RCC 7860 (cell line): ENCODE results near the gene CEMIP.
A peak's percentile ranks its signal among the peaks of the same experiment; 100 is the strongest.

ENCODE experiments used
- DNase-seq: peaks from one replicate; pipeline ENCODE4 v3.0.0-alpha.2; 2015; ENCODE audit warnings: low spot score
- FAIRE-seq: peaks from 2 replicates; lab custom pipeline; 2012; peaks lifted over from hg19 to GRCh38; lab: Jason Lieb, UNC

Gene CEMIP

DNA sequence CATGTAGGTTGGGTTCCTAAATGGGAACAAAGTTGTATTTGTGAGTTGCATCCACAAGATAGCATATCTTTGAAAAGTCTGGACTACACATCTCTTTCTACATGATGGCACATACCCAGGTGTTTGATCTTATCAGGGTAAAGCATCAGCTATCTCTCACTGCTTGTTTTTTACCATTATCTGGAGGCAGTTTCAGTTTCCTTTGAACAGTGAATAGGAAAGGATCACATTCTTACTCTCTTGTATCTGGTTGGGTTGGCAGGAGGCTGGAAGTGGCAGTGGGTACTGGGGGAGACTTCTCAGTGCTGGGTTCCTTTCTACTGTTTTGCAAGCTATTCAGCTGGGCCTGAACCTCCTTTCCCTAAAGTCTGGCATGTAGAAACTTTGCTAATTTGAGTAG, 4.1 kb downstream of the CEMIP start:
- DNase-seq (no peak), FAIRE-seq (no peak)

DNA sequence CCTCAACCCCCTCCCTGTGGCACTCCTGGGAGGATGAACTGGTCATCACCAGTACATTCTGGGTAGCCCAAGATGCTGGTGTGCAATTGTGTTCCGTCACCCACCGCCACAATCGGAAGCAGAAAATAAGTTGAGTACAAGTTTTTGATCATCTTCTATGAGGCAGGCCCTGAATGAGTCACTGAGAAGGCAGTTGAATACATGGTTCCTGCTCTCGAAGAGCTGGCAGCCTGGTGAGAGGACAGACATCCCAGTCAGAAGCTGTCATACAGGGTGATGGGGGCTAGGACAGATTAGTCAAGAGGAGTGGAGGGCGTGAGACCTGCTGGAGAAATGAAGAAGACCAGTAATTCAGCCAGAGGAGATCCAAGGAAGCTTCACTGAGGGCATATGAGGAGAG, 6.2 kb downstream of the CEMIP start:
- no peak for FAIRE-seq
- DNase-seq = no peak

DNA sequence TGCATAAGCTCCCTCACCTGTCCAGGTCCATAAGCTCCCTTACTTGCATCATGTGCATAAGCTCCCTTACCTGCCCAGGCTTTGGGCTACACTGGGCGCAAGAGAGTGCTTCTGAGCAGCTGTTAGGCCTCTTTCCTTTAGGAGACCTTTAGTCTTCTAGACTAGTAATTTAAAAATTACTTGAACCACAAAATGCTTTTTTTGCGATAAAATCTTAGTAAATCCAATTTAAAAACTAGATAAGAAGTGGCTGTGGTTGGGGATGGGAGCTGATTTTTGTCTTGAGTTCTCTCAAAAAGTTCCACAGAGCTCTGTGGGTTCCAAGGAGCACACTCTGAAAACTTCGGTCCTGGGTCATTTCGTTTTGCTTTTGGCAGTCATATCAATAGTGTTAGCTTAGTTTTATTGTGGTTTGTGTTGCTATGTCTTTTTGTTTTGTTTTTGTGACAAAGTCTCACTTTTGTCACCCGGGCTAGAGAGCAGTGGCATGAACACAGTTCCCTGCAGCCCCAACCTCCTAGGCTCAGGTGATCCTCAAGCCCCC, 6.7 kb downstream of the CEMIP start:
- FAIRE-seq = no peak
- DNase-seq = no peak

DNA sequence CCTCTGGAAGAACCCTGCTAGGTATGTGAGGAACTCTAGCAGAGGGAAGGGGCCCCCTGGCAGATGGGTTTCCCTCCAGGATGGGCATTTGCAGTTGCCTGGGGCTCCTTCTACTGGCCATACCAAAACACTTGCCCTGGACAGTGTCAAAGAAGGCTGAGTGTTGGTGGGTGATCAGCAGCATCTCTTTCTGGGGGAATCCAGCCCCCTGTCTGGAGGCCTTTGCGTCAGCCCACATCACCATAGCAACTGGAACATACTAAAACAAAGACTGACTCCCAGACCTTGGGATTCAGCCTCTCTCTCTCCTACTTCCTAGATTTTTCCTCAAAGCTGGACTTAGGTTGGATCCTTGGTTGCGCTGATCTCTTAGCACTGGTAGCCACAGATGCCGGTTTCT, 8.1 kb downstream of the CEMIP start:
- no peak for DNase-seq
- no peak for FAIRE-seq

DNA sequence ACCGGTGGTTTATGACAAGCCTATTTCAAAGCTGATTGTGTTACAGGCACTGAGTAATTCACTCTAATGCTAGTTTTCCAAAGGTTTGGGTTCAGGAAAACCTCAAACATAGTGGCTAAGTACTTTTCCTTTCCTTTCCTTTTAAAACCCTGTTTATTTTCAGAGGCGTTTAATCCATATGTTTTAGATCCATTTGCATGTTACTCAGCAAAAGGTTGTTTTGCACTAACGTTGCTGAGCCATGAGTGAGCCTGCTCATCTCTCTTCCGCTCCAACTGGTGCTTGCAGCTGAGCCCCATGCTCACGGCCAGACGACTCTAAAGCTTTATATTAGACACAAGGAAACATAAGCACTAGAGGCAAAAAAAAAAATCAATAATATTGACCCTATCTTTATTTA, 9.4 kb downstream of the CEMIP start:
- DNase-seq (no peak), FAIRE-seq (no peak)

DNA sequence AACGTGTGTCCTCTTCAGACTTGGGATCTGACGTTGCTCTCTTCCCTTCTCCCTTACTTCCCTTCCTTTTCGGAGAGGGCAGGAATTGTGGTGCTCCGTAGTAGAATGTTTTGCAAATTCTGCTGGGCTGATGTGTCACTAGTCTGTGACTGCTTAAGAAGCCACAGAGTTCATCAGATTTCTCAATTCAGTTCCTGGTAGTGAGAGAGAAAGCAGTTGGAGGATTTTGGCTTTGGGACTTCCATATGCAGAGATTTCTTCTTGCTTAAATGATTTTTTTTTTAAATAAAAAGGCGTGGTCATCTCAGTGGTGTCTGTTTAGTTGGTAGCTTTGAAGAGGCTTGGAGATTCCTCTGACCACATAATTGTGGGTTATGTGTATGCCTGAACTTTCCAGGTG, 10.1 kb downstream of the CEMIP start:
- DNase-seq (peak; percentile 11), FAIRE-seq (peak; percentile 48)

DNA sequence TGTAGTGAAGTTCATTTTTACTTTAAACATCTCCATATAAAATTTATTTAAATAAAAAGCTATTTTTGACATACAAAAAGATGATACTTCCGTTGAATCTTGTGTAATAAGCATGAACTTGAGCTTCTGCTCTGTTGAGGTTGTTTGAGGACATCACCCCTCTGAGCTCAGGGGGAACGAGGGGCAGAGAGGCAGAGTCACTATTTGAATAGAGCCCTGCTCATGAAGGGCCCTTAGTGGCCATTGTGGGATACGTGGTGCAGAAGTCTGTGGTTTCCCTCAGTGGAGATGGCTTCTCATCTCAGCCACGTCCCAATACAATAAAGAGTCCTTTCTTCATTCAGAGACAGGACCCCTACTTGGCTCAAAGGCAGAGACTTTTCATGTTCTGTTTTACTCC, 10.6 kb downstream of the CEMIP start:
- FAIRE-seq (no peak), DNase-seq (no peak)

DNA sequence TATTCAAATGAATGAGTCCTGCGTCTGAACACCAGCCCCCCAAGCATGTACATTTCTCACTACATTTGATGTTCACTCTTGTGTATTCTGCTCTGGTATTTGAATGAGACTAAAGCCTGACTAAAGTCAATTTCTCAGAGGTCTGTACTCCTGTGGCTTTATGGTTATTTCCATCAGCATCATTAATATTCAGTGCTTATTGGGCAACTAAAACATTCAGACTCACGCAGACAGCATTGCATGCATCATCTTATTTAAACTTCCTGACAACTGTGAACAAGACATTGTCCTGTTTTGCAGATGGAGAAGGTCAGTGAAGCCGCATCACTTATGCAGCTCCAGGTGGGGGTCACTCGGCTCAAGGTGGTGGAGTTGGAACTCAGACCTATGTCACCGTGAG, 11.1 kb downstream of the CEMIP start:
- FAIRE-seq = no peak
- DNase-seq = no peak

DNA sequence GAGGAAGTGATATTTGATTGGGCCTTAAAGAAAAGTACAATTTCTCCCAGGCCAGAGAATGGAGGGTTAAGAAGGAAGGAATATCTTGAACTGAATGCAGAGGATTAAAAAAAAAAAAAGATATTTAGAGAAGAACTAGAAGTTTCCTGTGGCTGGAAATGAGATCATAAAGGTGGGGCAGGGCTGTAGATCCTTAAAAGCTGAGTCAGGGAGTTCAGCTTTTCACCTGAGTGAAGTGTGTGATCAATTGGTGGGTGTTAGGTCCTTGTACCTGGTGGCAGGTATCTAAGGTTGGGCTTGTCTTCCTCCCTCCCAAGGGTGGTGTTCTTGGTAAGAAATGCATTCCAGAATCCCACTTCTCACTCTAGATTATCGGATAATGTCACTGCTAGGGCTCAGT, 11.8 kb downstream of the CEMIP start:
- FAIRE-seq = no peak
- no peak for DNase-seq

DNA sequence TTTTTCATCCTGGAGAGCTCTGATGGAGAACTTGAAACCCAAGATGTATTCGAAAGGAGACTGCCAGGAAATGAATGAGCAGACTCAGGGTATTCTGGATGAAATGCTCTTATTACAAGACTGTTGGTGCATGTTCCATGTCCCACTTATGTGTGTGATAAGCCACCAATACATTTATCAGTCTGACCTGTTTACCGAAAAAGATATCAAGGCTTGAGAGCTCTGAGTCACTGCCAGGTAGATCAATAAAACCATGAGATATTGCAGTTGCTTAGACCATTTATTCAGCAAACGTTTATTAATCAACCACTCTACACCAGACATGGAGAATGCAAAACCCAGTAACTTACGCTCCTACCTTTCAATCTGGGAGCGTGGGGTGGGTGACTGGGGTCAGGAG, 17.2 kb downstream of the CEMIP start:
- FAIRE-seq = no peak

DNA sequence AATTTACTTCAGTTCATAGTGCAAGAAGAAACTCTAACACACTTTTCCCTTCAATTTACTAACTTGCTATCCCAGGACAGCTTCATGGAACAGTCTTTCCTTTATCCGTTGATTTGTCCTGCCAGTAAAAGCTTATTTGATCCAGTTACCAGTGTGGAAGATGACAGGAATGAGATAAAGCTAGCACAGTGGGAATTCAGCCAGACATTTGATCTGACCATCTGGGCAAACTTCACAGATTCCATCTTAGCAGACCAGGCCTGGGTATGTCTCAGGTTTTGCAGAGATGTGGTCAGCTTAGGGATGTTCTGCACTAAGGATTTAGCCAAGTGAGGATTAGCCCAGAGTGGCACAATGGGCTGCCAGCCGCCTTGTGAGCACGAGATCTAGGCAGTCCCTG, 19.7 kb downstream of the CEMIP start:
- DNase-seq (no peak), FAIRE-seq (no peak)

More for the DNA sequence above, 17.2 kb downstream of the CEMIP start:
- DNase-seq = no peak

DNA sequence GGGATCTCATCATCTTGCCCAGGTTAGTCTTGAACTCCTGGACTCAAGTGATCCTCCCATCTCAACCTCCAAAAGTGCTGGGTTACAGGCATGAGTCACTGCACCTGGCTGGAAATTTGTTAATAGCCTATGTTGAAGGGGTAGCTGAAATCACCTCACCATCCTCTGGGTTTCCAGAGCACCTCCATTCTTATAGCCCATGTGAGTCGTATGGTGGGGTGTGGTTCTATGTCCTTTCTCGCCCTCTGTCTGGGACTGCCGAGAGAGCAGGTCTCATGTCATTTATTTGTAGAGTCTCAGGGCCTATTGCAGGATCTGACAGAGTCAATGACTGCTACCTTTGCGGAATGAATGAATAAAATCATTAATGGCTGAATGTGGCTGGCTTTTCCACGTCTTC, 20.9 kb downstream of the CEMIP start:
- FAIRE-seq (no peak), DNase-seq (no peak)

DNA sequence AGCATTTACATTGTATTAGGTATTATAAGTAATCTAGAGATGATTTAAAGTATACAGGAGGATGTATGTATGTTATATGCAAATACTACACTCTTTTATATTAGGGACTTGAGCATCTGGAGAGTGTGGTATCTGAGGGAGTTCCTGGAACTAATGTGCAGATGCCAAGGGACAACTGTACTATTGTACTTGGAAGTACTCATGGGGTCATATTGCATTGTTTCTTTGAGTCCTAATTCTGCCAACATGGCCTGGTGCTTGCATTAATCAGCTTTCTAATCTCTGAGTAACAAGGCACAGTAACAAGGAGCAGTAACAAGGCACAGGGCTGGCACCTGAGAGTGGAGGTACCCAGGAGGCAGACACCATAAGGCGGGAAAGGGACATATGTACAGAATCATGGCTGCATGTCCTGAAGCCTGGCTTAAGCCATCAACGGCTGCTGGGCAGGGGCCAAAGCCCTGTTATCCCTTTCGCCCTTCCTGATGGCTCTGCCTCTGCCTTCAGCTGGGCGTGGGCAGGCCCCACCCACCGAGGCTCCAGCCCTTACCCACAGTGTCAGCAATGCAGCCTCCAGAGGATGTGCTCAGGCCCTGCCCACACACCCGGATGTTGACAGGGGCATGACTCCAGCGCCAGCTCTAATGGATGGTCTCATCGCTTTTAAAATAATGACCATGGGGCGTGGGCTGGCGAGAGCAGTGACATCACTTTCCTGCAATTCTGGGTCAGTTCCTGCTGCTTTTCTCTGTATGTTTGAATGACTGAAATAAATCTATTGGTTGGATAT, 22.9 kb downstream of the CEMIP start:
- DNase-seq = no peak
- no peak for FAIRE-seq

DNA sequence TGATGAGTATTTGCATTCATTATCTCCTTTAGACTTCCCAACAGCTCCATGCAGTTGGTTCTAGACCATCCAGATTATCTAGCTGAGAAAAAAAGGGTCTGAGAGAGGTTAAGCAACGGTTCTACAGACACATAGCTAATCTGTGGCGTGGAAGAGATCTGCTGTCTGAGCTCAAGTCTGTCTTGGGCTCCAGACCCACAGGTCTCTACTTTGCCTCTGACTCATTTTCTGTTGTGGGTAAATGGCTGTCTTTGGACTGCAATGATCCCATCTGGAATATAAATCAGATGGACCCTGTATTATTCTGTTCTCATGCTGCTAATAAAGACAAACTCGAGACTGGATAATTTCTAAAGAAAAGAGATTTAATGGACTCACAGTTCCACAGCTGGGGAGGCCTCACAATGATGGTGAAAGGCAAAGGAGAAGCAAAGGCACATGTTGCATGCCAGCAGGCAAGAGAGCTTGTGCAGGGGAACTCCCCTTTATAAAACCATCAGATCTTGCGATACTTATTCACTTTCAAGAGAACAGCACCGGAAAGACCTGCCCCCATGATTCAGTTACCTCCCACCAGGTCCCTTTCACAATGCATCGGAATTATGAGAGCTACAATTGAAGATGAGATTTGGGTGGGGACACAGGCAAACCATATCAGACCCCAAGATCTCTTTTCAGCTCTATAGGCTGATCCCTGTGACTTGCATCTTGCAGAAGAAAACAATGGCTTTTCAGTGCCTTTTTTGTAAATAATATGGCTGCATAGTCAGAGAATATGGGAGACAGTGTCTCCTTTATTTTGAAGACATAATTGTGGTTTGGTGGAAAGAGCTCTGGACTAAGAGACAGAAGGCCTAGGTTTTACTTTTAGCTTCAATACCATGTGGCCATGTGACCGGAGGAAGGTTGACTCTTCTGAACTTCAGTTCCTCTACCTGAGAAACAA, 24.7 kb downstream of the CEMIP start:
- FAIRE-seq = no peak
- no peak for DNase-seq

DNA sequence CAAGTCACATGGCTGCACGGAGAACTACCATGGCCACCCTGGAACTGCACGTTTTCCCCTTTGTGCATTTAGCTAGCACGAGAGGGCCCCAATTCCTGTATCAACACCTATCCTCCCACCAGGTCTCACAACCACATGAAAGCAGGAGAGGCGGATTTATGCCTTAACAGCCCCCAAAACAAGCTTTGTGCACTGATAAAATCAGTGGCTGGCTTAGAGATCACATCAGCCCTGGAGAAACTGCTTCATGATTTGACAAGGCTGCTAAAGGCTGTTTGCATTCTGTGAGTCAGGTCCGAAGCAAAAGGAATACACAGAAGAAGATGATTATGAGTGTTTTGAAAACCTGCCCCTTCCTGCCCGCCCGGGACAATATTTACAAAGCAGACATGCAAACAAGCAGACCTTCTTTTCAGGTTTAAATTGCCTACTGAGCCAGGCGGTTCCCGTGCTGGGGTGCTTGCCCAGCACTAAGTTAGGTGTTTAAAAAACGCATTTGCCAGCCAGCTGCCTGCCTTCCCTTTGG, 25.9 kb downstream of the CEMIP start:
- DNase-seq = no peak
- no peak for FAIRE-seq

DNA sequence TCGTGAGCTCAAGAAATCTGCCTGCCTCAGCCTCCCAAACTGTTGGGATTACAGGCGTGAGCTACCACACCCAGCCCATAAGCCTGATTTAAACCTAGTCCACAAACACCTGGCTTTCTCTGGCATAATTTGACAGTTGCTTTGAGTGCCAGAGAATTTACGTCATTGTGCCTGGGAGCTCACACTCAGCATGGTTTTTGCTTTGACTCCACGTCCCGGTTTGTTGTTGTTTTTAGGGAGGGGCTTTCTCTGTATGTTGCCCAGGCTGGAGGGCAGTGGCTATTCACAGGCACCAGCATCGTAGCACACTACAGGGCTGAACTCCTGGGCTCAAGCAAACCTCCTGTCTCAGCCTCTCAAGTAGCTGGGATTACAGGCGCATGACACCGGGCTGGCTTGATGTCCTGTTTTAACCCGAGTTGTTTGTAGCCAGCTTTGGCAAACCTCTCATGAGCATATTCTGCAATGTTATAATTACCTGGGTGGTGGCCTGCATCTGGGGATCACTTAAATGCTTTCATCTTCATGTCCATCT, 32.7 kb downstream of the CEMIP start:
- FAIRE-seq (no peak), DNase-seq (no peak)

DNA sequence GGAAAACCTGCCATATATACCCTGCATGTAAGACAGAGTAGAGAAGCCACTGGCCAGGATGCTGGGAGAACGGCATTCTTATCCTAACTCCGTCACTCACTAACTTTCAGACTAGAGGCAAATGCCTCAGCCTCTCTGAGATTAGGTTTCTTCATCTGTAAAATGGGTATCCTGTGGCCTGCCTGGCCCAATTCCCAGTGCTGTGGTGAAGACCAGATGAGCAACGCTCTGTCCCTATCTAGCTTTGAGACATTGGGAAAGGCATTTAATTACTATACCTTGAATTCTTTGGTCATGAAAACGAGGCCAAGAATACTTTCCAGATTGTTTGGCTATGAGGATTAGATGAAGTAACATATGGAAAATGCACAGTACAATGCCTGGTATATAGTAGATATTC, 35.9 kb downstream of the CEMIP start:
- FAIRE-seq (no peak), DNase-seq (no peak)

DNA sequence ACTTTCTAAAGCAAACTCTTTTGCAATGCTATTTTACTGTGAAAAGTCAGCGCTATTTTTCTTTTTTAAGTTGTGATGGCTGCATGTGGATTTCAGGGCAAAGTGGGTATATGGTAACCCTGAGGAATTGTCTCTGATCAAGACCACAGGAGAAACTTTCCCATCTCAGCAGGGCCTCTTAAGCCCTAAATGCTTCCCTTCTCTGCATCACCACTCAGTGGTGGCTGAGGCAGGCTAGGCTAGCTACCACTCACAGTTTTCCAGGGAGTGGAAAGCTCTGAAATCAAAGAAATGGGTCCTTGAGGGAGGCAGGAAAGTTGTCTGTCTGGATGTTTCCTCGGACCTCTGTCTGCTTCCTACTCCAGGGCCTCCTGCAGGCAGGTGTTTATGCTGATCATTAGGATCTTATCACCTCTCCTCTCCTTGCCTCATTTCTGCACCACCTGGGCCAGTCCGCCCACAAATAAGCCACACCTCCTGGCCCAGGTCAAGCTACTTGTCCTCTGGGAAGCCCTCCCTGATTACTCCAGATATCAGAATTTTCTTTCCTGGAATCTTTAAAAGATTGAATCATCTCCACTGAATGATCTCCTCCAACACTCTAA, 37.0 kb downstream of the CEMIP start:
- FAIRE-seq (no peak), DNase-seq (no peak)

DNA sequence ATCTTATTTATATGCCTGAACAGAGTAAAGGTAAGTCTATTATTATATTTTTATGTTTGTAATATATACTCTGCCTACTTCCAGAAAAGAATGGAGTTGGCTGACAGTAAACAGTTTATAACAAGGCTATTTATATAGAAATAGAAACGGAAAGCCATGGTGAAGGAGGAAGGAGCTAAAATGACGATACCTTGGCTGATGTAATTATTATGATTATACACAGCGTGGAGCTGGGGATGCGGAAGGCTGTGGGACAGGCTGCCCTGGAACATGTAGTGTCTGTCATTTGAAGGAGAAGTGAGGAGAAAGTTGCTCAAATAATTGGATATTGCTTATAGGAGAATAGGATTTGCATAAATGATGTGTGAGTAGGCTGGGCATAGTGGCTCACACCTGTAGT, 37.8 kb downstream of the CEMIP start:
- DNase-seq (no peak), FAIRE-seq (no peak)

DNA sequence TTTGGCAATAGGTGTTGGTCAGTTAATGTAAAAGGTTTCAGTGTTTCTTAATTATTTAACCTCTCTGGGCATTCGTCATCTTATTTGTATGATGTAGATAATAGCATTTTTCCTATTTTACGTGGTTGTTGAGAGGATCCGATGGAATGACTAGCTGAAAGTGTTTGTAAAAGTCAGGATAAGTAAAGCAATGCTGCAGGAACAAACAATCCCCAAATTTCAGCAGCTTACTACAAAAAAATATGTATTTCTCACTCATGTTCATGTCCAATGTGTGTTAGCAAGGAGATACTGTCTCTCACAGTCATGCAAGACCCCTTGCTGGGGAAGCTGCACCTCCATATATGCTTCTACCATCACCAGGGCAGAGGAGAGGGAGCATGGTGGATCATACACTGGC, 38.7 kb downstream of the CEMIP start:
- FAIRE-seq (no peak), DNase-seq (no peak)

DNA sequence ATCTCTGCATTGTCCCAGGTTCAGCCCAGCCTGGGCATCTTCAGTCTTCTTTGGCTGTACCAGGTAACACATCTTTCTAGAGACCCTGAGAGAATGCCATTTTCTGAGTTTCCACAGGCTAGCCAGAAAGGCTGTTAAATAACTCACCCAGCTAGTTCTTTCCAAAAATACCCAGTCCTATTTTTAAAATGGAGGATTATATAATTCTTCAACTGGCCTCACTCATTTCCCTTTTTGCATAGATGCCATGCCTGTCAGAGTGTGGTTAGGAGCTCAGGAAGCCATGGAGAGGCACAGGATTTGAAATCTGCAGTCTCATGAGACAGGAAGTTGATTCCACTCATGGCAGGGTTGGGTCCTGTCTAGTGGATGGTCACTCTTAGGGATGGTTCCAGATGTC, 39.8 kb downstream of the CEMIP start:
- no peak for DNase-seq

More for the DNA sequence above, 39.8 kb downstream of the CEMIP start:
- no peak for FAIRE-seq
